22Rv1 (cell line): Measurements from ENCODE around the gene FHIT.

Experiments used
- CTCF ChIP-seq: fragments of 450-650 bp; IDR thresholded peaks from 2 replicates; pipeline ENCODE4 v1.5.1; 2017; ENCODE audit warnings: mild to moderate bottlenecking
- ZFX ChIP-seq: fragments of 450-650 bp; IDR thresholded peaks from 2 replicates; pipeline ENCODE4 v1.6.1; 2017; ENCODE audit warnings: antibody characterized with exemption, borderline replicate concordance

- TF ChIP-seq CTCF (no peak), ZFX (no peak)
Measured at GRCh38 chr3:60803216-60804173, 447.8 kb downstream of the FHIT start.
